CD4-positive, alpha-beta T cell treated with Interleukin-21 for 1 hour (primary cell): ENCODE results near the gene KIAA0232.

Experiments used
- DNase-seq: peaks from one replicate; pipeline ENCODE4 v3.0.0-alpha.2; 2020

KIAA0232 gene

DNA sequence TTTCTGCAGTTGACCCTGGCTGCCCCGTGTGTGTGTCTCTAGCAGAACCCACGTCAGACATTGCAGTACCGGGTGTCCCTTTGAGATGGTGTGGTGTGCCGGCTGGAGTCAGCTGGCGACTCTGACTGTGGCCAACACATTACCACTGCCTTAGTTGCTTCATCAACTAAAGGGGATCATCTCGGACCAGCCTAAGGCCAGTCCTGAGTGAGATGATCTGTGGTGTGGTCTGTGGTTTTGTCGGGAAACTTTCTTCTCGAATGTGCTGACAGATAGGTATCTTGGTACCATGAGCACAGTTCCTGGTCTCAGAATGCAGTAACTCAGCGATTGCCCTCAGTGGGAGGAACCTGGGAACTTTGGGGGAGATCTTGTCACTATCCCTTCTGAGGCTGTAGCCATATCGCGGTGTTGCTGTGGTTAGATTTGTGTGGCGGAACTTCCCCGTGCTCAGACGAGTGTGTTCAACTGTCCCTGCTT, 142.9 kb downstream of the KIAA0232 start:
- peak; percentile 35 for DNase-seq

DNA sequence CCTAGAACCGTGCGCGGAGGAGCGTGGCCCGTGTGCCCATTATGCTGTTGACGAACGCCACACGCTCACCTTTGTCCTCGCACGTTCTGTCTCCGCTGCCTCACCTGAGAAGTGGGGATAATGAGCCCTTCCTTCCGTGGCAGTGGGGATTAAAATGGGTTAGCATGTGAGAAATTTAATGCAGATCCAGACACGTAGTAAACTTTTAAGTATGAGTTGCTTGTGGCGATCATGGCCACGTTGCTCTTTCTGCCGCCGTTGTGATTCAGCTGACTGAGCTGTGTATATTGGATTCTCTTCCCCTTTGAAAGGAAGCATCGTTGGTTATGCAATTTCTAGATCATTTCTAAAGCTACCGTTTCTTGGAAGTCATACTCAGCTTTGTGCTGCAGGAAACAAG, 143.6 kb downstream of the KIAA0232 start:
- no peak for DNase-seq

- DNase-seq = peak; percentile 71
These were observed 144.4 kb downstream of the KIAA0232 start for GRCh38 chr4:6926681-6927478.

GRCh38 chr4:6928081-6928480, 145.6 kb downstream of the KIAA0232 start:
- no peak for DNase-seq

DNA sequence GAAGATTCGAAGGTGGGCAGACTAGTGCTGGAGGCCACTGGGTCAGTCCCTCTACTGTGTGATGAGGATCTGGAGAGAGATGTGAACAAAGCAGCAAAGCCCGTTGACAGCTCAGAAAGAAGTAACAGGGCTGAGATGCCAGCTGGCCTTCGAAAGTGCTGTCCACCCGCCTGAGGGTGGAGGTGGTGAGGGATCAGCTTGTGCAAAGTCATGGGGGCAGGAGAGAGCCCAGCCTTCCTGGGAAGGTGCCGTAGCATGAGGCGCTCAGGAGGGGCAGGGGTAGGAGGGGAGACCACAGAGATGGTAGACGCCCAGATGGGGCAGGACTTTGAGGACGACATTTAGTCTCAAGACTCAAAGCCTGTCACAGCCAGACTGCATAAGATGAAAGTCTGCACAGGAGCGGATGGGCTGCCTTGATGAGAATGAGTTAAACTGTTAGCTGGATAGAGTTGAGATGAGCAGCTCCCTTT, 146.8 kb downstream of the KIAA0232 start:
- DNase-seq = no peak

DNA sequence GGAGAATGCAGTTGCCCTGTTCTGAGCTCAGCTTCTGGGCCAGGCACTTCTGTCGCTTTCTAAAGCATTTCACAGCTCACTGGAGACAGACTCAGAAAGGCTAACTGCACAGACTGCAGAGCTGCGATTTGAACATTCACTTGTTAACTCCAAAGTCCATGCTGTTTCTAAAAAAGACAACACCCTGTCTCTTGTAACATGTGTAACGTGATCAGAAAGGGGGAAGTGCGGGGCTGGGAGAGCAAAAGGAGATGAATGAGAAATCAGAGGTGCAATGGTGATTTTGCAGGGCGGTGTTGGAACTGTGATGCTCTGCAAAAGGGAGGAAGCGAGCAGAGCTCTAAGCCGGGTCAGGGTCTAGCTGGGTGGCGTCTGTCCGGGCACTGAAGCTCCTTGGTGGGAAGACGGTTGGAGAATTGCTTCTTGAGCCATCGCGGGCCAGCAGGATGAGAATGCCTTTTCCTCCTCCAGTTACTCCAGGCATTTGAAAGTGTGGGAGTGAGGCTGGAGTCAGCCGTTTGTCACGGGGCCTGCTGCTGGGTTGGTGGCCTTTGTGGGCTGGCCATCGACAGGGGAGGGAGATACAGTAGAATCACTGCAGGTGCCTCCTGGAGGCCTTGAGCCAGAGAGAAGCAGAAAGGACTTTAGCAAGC, 147.4 kb downstream of the KIAA0232 start:
- DNase-seq = no peak

- DNase-seq = no peak
These were observed 149.9 kb downstream of the KIAA0232 start for GRCh38 chr4:6932475-6932874.

- DNase-seq = no peak
These were observed 150.4 kb downstream of the KIAA0232 start for GRCh38 chr4:6932918-6933317.
